Muscle layer of colon (tissue), 2 donors: ENCODE data around the gene TMEM134.
"Not testable (repeated sequence)": the region's sequence is repeated elsewhere in the genome, so short reads cannot be mapped to it uniquely, and the experiment has no call there.

Experiments used
- H3K27ac ChIP-seq: one replicate; pipeline ENCODE4 v1.7.0; 2013; ENCODE audit warnings: low read depth, mild to moderate bottlenecking, low read length, moderate library complexity
- H3K27me3 ChIP-seq, 2 donors: one replicate each; pipeline ENCODE4 v1.7.0; 2013; ENCODE audit warnings: low read length in 2 of 2, mild to moderate bottlenecking in 2 of 2; ENCODE audit not compliant: insufficient read depth in 2 of 2, control insufficient read depth in 1 of 2
- H3K36me3 ChIP-seq: one replicate; pipeline ENCODE4 v1.7.0; 2013; ENCODE audit warnings: mild to moderate bottlenecking, low read length; ENCODE audit not compliant: insufficient read depth
- H3K4me1 ChIP-seq: one replicate; pipeline ENCODE4 v1.7.0; 2013; ENCODE audit warnings: mild to moderate bottlenecking, low read length; ENCODE audit not compliant: insufficient read depth
- H3K4me3 ChIP-seq, 2 donors: one replicate each; pipeline ENCODE4 v1.7.0; 2013; ENCODE audit warnings: low read length in 2 of 2, low read depth in 1 of 2, mild to moderate bottlenecking in 1 of 2, moderate library complexity in 1 of 2
- H3K9ac ChIP-seq: one replicate; pipeline ENCODE4 v1.7.0; 2013; ENCODE audit warnings: low read length
- H3K9me3 ChIP-seq: one replicate; pipeline ENCODE4 v1.7.0; 2013; ENCODE audit warnings: mild to moderate bottlenecking, low read length
- donor health status: abdominal sarcoma.
- donor health status: Adenocarcinoma of cecum.

The TMEM134 gene

GRCh38 chr11:67490727-67491065 is 21.6 kb upstream of the TMEM134 start:
- H3K9me3 ChIP-seq = no peaks in the 10 kb centered on the region
- H3K4me3 ChIP-seq = no peak overlapping the region
- H3K27ac ChIP-seq = no peak overlapping the region
- no peaks in the 10 kb centered on the region for H3K4me1 ChIP-seq
- H3K36me3 ChIP-seq = peaks cover 25% of the 10 kb centered on the region
- no peak overlapping the region for H3K9ac ChIP-seq
- H3K27me3 ChIP-seq = no peaks in the 10 kb centered on the region

- Histone ChIP-seq H3K27me3 (no peaks in the 10 kb centered on the region), H3K36me3 (peaks cover 25% of the 10 kb centered on the region), H3K9me3 (no peaks in the 10 kb centered on the region), H3K4me1 (peaks cover 1% of the 10 kb centered on the region), H3K4me3 (no peak overlapping the region), H3K27ac (no peak overlapping the region), H3K9ac (no peak overlapping the region)
These were observed 21.1 kb upstream of the TMEM134 start for GRCh38 chr11:67489885-67490726.

DNA sequence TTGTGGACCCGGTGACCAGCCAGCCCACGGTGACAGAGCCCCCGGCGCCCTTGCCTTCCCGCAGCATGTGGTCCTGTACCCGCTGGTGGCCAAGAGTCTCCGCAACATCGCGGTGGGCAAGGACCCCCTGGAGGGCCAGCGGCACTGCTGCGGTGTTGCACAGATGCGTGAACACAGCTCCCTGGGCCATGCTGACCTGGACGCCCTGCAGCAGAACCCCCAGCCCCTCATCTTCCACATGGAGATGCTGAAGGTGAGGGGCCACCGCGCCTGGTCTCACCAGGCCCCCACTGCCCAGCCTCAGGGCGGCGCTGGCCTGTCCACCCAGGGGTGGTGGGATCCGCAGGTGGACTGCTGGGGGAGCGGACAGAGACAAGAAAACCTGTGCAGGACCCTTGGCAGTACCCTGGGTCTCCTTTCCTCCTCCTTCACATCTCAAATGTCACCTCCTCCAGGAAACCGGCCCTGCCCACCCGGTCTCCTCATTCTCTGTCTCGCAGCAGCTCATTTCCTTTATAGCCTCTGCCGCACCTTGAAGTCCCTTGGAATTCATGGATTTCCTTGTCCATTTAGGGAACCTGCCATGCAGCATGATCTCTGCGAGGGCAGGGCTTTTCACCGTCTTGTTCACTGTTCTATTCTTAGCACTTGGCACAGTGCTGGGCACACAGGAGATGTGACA is 20.3 kb upstream of the TMEM134 start:
- H3K4me3 ChIP-seq = no peak overlapping the region
- H3K9me3 ChIP-seq = no peaks in the 10 kb centered on the region
- peaks cover 25% of the 10 kb centered on the region for H3K36me3 ChIP-seq
- no peak overlapping the region for H3K9ac ChIP-seq
- H3K4me1 ChIP-seq = peaks cover 9% of the 10 kb centered on the region
- H3K27me3 ChIP-seq = no peaks in the 10 kb centered on the region
- no peak overlapping the region for H3K27ac ChIP-seq

- Histone ChIP-seq H3K27ac (no peak overlapping the region), H3K36me3 (peaks cover 25% of the 10 kb centered on the region), H3K9ac (no peak overlapping the region), H3K9me3 (no peaks in the 10 kb centered on the region), H3K27me3 (no peaks in the 10 kb centered on the region), H3K4me1 (peaks cover 21% of the 10 kb centered on the region), H3K4me3 (no peak overlapping the region)
These were observed 17.6 kb upstream of the TMEM134 start for GRCh38 chr11:67486481-67487195.

- H3K27ac ChIP-seq, H3K27me3 ChIP-seq, H3K4me3 ChIP-seq, H3K9me3 ChIP-seq, H3K9ac ChIP-seq: not testable (repeated sequence)
- Histone ChIP-seq H3K4me1 (peaks cover 21% of the 10 kb centered on the region), H3K36me3 (peaks cover 22% of the 10 kb centered on the region)
These were observed 16.9 kb upstream of the TMEM134 start for GRCh38 chr11:67485873-67486361.

GRCh38 chr11:67484847-67485311 is 15.8 kb upstream of the TMEM134 start:
- Histone ChIP-seq H3K27ac (no peak overlapping the region), H3K9me3 (no peaks in the 10 kb centered on the region), H3K9ac (no peak overlapping the region), H3K4me3 (no peak overlapping the region), H3K27me3 (no peaks in the 10 kb centered on the region), H3K4me1 (peaks cover 21% of the 10 kb centered on the region), H3K36me3 (peaks cover 12% of the 10 kb centered on the region)

GRCh38 chr11:67483831-67484665 is 15.0 kb upstream of the TMEM134 start:
- Histone ChIP-seq H3K4me3 (peak overlapping the region; percentile 30 to 71), H3K27ac (no peak overlapping the region), H3K9me3 (no peaks in the 10 kb centered on the region), H3K36me3 (peaks cover 8% of the 10 kb centered on the region), H3K9ac (no peak overlapping the region), H3K4me1 (peaks cover 21% of the 10 kb centered on the region), H3K27me3 (no peaks in the 10 kb centered on the region)

DNA sequence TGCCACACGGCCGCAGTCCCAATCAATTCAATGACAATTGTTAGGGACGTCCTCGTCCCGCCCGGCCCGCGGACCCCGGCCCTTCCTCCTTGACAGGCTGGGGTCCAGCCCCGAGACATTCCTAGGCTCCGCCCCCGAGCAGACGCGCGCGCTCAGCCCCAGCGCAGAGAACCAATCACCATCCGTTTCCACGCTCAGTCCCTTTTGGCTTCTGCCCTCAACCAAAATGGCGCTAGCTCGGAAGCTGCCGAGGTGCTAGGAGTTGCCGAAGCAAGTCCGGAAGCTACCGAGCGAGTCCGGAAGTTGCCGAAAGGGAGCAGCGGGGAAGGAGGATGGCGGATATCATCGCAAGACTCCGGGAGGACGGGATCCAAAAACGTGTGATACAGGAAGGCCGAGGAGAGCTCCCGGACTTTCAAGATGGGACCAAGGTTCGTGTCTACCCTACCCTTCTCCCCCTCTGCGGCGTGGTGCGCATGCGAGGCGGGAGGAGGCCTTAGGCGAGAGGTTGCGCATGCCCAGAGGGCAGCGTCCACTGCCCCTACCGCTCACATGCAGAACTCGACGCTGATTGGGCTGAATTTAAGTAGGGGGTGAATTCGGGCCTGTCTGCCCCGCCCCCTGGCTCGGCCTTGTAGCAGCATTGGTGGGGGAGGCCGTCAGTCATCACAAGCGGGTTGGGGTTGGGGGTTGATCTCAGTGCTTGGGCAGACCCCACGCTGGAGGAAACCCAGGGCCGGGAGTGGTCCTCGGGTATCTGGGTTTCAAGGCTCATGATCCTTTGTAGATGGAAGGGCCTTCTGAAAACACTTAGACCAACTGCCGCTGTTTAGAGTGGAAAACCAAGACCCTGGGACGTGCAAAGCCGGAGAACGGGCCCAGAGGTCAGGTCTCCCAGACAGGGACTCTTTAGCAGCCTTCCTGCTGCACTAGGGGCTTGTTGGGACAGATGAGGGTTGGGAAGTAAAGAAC is 14.1 kb upstream of the TMEM134 start, which contains the start of gene AIP:
AIP (plus strand) TSS at position 200 of the 972 bp plus-strand sequence; CDS start at position 333, 133 bp downstream.
- H3K4me3 ChIP-seq = peak within 1 kb of the TSS; percentile 30 to 71
- no peaks in the 10 kb centered on the region for H3K9me3 ChIP-seq
- peaks cover 21% of the 10 kb centered on the region for H3K4me1 ChIP-seq
- no peaks in the 10 kb centered on the region for H3K27me3 ChIP-seq
- no peak within 1 kb of the TSS for H3K9ac ChIP-seq
- peak within 1 kb of the TSS; percentile 71 for H3K27ac ChIP-seq
- peaks cover 7% of the 10 kb centered on the region for H3K36me3 ChIP-seq

DNA sequence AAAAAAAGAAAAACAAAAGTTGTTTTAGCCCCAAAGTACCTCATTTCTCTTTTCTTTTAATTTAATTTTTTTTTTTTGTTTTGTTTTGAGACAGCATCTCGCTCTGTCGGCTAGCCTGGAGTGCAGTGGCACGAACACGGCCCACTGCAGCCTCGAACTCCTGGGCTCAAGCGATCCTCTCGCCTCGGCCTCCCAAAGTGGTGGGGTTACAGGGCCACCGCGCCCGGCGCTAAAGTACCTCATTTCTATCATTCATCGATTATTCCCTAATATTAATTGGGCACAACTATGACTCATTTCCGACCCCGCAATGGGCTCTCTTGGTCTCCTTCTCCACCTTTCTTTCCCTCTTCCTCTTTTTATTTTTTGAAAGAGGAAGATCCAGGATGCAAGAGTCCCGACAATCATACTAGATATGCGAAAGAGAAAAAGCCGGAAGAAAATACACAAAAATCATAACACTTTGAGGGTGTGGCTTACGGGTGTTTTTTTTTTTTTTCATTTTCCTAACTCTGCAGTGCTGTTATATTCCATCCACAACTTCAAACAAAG is 13.3 kb upstream of the TMEM134 start:
- H3K9me3 ChIP-seq = no peaks in the 10 kb centered on the region
- H3K9ac ChIP-seq = no peak overlapping the region
- no peaks in the 10 kb centered on the region for H3K36me3 ChIP-seq
- H3K27ac ChIP-seq = peak overlapping the region; percentile 71
- H3K27me3 ChIP-seq = no peaks in the 10 kb centered on the region
- H3K4me1 ChIP-seq = peaks cover 21% of the 10 kb centered on the region
- H3K4me3 ChIP-seq = peak overlapping the region; percentile 30 to 71
